ENCODE measurements around the gene STRIP2. TPM values are rescaled to one million over a fixed set of nuclear protein-coding genes. Genes with fewer than 3 reads are reported as not detected.

STRIP2 gene
- polyA plus RNA-seq, 1 donor from 2014 or later: 7.4 TPM

DNA sequence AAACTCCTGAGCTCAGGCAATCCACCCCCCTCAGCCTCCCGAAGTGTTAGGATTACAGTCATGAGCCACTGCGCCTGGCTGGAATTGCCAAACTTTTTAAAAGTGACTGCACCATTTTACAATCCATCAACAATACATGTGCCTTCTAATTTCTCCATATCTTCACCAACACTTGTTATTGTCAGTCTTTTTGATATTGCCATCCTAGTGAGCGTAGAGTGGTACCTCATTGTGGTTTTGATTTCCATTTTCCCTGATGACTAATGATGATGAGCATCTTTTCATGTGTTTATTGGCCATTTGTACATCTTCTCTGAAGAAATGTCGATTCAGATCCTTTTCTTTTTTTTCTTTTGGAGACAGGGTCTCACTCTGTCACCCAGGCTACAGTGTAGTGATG, 21.7 kb upstream of the STRIP2 start:
- no peak overlapping the region for H3K4me3 ChIP-seq (ENCODE audit: low read length)
- H3K36me3 ChIP-seq (ENCODE audit: insufficient read depth, low read length): peaks cover 7% of the 10 kb centered on the region
- no peak overlapping the region for H3K27ac ChIP-seq (ENCODE audit: low read length)
- no peak overlapping the region for H2AFZ ChIP-seq (ENCODE audit: low read depth, low read length)
- no peaks in the 10 kb centered on the region for H3K27me3 ChIP-seq (ENCODE audit: insufficient read depth, low read depth, low read length)
- no peaks in the 10 kb centered on the region for H3K9me2 ChIP-seq (ENCODE audit: insufficient read depth, low read length)
- H3K4me2 ChIP-seq (ENCODE audit: low read length): no peak overlapping the region
- TF ChIP-seq, protein P1, sequence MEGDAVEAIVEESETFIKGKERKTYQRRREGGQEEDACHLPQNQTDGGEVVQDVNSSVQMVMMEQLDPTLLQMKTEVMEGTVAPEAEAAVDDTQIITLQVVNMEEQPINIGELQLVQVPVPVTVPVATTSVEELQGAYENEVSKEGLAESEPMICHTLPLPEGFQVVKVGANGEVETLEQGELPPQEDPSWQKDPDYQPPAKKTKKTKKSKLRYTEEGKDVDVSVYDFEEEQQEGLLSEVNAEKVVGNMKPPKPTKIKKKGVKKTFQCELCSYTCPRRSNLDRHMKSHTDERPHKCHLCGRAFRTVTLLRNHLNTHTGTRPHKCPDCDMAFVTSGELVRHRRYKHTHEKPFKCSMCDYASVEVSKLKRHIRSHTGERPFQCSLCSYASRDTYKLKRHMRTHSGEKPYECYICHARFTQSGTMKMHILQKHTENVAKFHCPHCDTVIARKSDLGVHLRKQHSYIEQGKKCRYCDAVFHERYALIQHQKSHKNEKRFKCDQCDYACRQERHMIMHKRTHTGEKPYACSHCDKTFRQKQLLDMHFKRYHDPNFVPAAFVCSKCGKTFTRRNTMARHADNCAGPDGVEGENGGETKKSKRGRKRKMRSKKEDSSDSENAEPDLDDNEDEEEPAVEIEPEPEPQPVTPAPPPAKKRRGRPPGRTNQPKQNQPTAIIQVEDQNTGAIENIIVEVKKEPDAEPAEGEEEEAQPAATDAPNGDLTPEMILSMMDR (IDR thresholded peaks at IDR 0.05; ENCODE audit: poor library complexity, severe bottlenecking): no peak
- TF ChIP-seq TAF1 (IDR thresholded peaks at IDR 0.05; ENCODE audit: low read depth) (no peak), MXI1 (conservative IDR thresholded peaks at IDR 0.05; ENCODE audit: poor library complexity, severe bottlenecking) (no peak), EP300 (conservative IDR thresholded peaks at IDR 0.05; ENCODE audit: poor library complexity, severe bottlenecking) (no peak), POLR2AphosphoS5 (IDR thresholded peaks at IDR 0.05) (no peak), RAD21 (conservative IDR thresholded peaks at IDR 0.05) (no peak), SMC3 (conservative IDR thresholded peaks at IDR 0.05; ENCODE audit: poor library complexity) (no peak)
- TF ChIP-seq, protein P2, sequence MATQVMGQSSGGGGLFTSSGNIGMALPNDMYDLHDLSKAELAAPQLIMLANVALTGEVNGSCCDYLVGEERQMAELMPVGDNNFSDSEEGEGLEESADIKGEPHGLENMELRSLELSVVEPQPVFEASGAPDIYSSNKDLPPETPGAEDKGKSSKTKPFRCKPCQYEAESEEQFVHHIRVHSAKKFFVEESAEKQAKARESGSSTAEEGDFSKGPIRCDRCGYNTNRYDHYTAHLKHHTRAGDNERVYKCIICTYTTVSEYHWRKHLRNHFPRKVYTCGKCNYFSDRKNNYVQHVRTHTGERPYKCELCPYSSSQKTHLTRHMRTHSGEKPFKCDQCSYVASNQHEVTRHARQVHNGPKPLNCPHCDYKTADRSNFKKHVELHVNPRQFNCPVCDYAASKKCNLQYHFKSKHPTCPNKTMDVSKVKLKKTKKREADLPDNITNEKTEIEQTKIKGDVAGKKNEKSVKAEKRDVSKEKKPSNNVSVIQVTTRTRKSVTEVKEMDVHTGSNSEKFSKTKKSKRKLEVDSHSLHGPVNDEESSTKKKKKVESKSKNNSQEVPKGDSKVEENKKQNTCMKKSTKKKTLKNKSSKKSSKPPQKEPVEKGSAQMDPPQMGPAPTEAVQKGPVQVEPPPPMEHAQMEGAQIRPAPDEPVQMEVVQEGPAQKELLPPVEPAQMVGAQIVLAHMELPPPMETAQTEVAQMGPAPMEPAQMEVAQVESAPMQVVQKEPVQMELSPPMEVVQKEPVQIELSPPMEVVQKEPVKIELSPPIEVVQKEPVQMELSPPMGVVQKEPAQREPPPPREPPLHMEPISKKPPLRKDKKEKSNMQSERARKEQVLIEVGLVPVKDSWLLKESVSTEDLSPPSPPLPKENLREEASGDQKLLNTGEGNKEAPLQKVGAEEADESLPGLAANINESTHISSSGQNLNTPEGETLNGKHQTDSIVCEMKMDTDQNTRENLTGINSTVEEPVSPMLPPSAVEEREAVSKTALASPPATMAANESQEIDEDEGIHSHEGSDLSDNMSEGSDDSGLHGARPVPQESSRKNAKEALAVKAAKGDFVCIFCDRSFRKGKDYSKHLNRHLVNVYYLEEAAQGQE (IDR thresholded peaks at IDR 0.05; ENCODE audit: borderline replicate concordance): no peak
- H3F3A ChIP-seq (ENCODE audit: insufficient read depth, low read length, poor library complexity, severe bottlenecking): no peaks in the 10 kb centered on the region
- no peaks in the 10 kb centered on the region for H3K9me3 ChIP-seq (ENCODE audit: low read length)
- H3K9ac ChIP-seq (ENCODE audit: low read length): no peak overlapping the region
- no peaks in the 10 kb centered on the region for H4K20me1 ChIP-seq (ENCODE audit: insufficient read depth)
- no peaks in the 10 kb centered on the region for H3K79me2 ChIP-seq (replicated peaks; ENCODE audit: insufficient read depth, low read length)

DNA sequence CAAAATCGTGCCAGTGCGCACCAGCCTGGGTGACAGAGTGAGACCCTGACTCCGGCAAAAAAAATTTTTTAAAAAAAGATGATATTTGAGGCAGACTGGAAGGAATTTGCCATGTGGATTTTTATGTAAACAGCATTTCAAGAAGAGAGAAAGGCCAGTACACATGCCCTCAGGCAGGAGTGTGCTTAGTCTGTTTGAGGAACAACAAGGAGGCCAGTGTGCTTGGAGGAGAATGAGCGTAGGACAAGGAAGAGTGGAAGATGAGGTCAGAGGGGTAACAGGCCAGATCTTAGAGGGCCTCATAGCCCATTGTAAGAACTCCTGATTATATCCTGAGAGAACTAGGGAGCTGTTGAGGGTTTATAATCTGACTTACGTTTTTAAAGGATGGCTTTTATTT, 17.2 kb upstream of the STRIP2 start:
- Histone ChIP-seq H3K4me3 (ENCODE audit: low read length) (no peak overlapping the region), H3K4me2 (ENCODE audit: low read length) (no peak overlapping the region), H2AFZ (ENCODE audit: low read depth, low read length) (no peak overlapping the region), H3K9me2 (ENCODE audit: insufficient read depth, low read length) (no peaks in the 10 kb centered on the region), H3K79me2 (replicated peaks; ENCODE audit: insufficient read depth, low read length) (no peaks in the 10 kb centered on the region), H3K9ac (ENCODE audit: low read length) (no peak overlapping the region), H3K27me3 (ENCODE audit: insufficient read depth, low read depth, low read length) (no peaks in the 10 kb centered on the region), H3K36me3 (ENCODE audit: insufficient read depth, low read length) (peaks cover 7% of the 10 kb centered on the region), H3F3A (ENCODE audit: insufficient read depth, low read length, poor library complexity, severe bottlenecking) (no peaks in the 10 kb centered on the region), H3K9me3 (ENCODE audit: low read length) (no peaks in the 10 kb centered on the region), H3K27ac (ENCODE audit: low read length) (no peak overlapping the region), H4K20me1 (ENCODE audit: insufficient read depth) (no peaks in the 10 kb centered on the region)
- TF ChIP-seq EP300 (conservative IDR thresholded peaks at IDR 0.05; ENCODE audit: poor library complexity, severe bottlenecking) (no peak), SMC3 (conservative IDR thresholded peaks at IDR 0.05; ENCODE audit: poor library complexity) (no peak), POLR2AphosphoS5 (IDR thresholded peaks at IDR 0.05) (no peak), MXI1 (conservative IDR thresholded peaks at IDR 0.05; ENCODE audit: poor library complexity, severe bottlenecking) (no peak), EZH2 (IDR thresholded peaks at IDR 0.05; ENCODE audit: borderline replicate concordance, insufficient read depth, low read length, poor library complexity, severe bottlenecking) (no peak)
- TF ChIP-seq, protein P2 (IDR thresholded peaks at IDR 0.05; ENCODE audit: borderline replicate concordance): no peak
- TF ChIP-seq, protein P1 (IDR thresholded peaks at IDR 0.05; ENCODE audit: poor library complexity, severe bottlenecking): no peak

All from neural cell (in vitro differentiated cells).